ENCODE measurements around the gene EIF4E3. TPM values are rescaled to one million over a fixed set of nuclear protein-coding genes. Genes with fewer than 3 reads are reported as not detected.

EIF4E3 gene
- total RNA-seq, 1 donor from 2014 or later = 54.7 TPM

- intact Hi-C loops (cut with DNase I) = loop anchor here (10.0 kb wide), 1 partner anchor 1595 kb away; no protein-coding TSS in a partner anchor
- no peak for DNase-seq (ENCODE audit: low spot score)
Observed at GRCh38 chr3:71659864-71660591, 65.2 kb downstream of the EIF4E3 start.

- intact Hi-C loops (cut with DNase I) = loop anchor here (10.0 kb wide), 1 partner anchor 1593 kb away; no protein-coding TSS in a partner anchor
- peak; percentile 84 for DNase-seq (ENCODE audit: low spot score)
Observed at GRCh38 chr3:71657831-71658530, 67.2 kb downstream of the EIF4E3 start.

GRCh38 chr3:71655061-71655460 lies 70.1 kb downstream of the EIF4E3 start:
- DNase-seq (ENCODE audit: low spot score) = no peak
- intact Hi-C loops (cut with DNase I) = loop anchor here (10.0 kb wide), 1 partner anchor 1590 kb away; no protein-coding TSS in a partner anchor

GRCh38 chr3:71653414-71653807 lies 71.8 kb downstream of the EIF4E3 start:
- intact Hi-C loops (cut with DNase I) = loop anchor here (5.0 to 10.0 kb wide), 3 partner anchors 1101 to 1589 kb away; no protein-coding TSS in a partner anchor
- no peak for DNase-seq (ENCODE audit: low spot score)

- intact Hi-C loops (cut with DNase I) = loop anchor here (5.0 to 10.0 kb wide), 3 partner anchors 1101 to 1588 kb away; no protein-coding TSS in a partner anchor
- no peak for DNase-seq (ENCODE audit: low spot score)
Observed at GRCh38 chr3:71652781-71653413, 72.3 kb downstream of the EIF4E3 start.

GRCh38 chr3:71651625-71652024 lies 73.6 kb downstream of the EIF4E3 start:
- no peak for DNase-seq (ENCODE audit: low spot score)
- intact Hi-C loops (cut with DNase I) = loop anchor here (5.0 to 10.0 kb wide), 3 partner anchors 1099 to 1587 kb away; no protein-coding TSS in a partner anchor

- intact Hi-C loops (cut with DNase I) = loop anchor here (5.0 to 10.0 kb wide), 3 partner anchors 1098 to 1586 kb away; no protein-coding TSS in a partner anchor
- DNase-seq (ENCODE audit: low spot score) = no peak
Observed at GRCh38 chr3:71650372-71650771, 74.8 kb downstream of the EIF4E3 start.

- no peak for DNase-seq (ENCODE audit: low spot score)
- intact Hi-C loops (cut with DNase I) = loop anchor here (5.0 to 10.0 kb wide), 3 partner anchors 1097 to 1585 kb away; no protein-coding TSS in a partner anchor
Observed at GRCh38 chr3:71649757-71650156, 75.4 kb downstream of the EIF4E3 start.

- DNase-seq (ENCODE audit: low spot score) = no peak
- intact Hi-C loops (cut with DNase I) = no loop called here
Observed at GRCh38 chr3:71647751-71648150, 77.5 kb downstream of the EIF4E3 start.

GRCh38 chr3:71646971-71647370 lies 78.2 kb downstream of the EIF4E3 start:
- intact Hi-C loops (cut with DNase I) = no loop called here
- no peak for DNase-seq (ENCODE audit: low spot score)

GRCh38 chr3:71645140-71645539 lies 80.1 kb downstream of the EIF4E3 start:
- intact Hi-C loops (cut with DNase I) = no loop called here
- no peak for DNase-seq (ENCODE audit: low spot score)

GRCh38 chr3:71641674-71642073 lies 83.5 kb downstream of the EIF4E3 start:
- no peak for DNase-seq (ENCODE audit: low spot score)
- intact Hi-C loops (cut with DNase I) = no loop called here

- no peak for DNase-seq (ENCODE audit: low spot score)
- intact Hi-C loops (cut with DNase I) = no loop called here
Observed at GRCh38 chr3:71640331-71640983, 84.7 kb downstream of the EIF4E3 start.

- DNase-seq (ENCODE audit: low spot score) = no peak
- intact Hi-C loops (cut with DNase I) = no loop called here
Observed at GRCh38 chr3:71636482-71636881, 88.7 kb downstream of the EIF4E3 start.

GRCh38 chr3:71636001-71636400 lies 89.2 kb downstream of the EIF4E3 start:
- intact Hi-C loops (cut with DNase I) = no loop called here
- no peak for DNase-seq (ENCODE audit: low spot score)

- DNase-seq (ENCODE audit: low spot score) = no peak
- intact Hi-C loops (cut with DNase I) = no loop called here
Observed at GRCh38 chr3:71634671-71635070, 90.5 kb downstream of the EIF4E3 start.

GRCh38 chr3:71629711-71630110 lies 95.5 kb downstream of the EIF4E3 start:
- intact Hi-C loops (cut with DNase I) = no loop called here
- DNase-seq (ENCODE audit: low spot score) = no peak

- intact Hi-C loops (cut with DNase I) = no loop called here
- DNase-seq (ENCODE audit: low spot score) = no peak
Observed at GRCh38 chr3:71629289-71629688, 95.9 kb downstream of the EIF4E3 start.

GRCh38 chr3:71628522-71628921 lies 96.7 kb downstream of the EIF4E3 start:
- no peak for DNase-seq (ENCODE audit: low spot score)
- intact Hi-C loops (cut with DNase I) = no loop called here

- intact Hi-C loops (cut with DNase I) = no loop called here
- no peak for DNase-seq (ENCODE audit: low spot score)
Observed at GRCh38 chr3:71625676-71626075, 99.5 kb downstream of the EIF4E3 start.
